Measurements from ENCODE around the gene C1QTNF1.

GRCh38 chr17:79026376-79027273 lies 2.7 kb downstream of the C1QTNF1 start:
- TF ChIP-seq POLR2AphosphoS2 (IDR thresholded peaks at IDR 0.05; ENCODE audit: low read length): no peak
- TF ChIP-seq SRSF9 (IDR thresholded peaks at IDR 0.05; ENCODE audit: borderline replicate concordance, low read depth, low read length): no peak
- TF ChIP-seq ZNF280B (CRISPR knock-in tag; IDR thresholded peaks at IDR 0.05): no peak

Measured in K562 (cell line).